Glomerular endothelial cell (primary cell): ENCODE results near the gene TCF20. TPM values are rescaled to one million over a fixed set of nuclear protein-coding genes. Genes with fewer than 3 reads are reported as not detected.

Source experiments
- DNase-seq: peaks from one replicate; pipeline ENCODE4 v3.0.0-alpha.2; 2011; ENCODE audit warnings: low read depth, low spot score; ENCODE audit errors: extremely low read depth
- total RNA-seq: library from RNA; depleted of rRNA; stranded (reverse); fragments of >200 nt; gene quantifications from 2 replicates; pipeline ENCODE4 v1.2.3, GENCODE V29; 2015

The TCF20 gene
- total RNA-seq, 1 donor from 2014 or later = 24.3 TPM

DNA sequence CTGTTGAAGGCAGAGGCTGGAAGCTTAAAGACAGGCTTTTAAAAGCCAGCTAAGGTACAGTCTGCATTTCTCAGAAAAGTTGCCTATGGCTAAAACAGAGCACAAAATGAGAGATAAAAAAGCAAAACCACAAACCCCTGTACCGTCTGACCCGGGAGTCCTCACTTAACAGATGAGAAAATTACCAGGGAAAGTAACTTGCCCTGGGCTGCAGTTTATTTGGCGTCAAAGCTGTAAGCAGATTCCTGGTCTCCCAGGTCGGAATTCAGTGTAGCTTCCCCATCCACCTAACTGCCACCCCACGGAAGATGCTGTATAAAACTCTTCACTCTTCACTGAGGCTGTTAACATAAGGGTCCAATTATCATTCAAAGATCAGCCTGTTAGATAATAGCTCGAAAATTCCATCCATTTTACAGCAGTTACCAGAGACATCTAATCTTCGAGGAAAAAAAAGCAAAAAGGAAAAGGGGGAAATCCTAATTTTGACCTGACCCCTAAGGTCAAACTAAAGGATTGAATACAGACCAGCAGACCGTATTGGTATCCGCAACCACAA lies 1.5 kb downstream of the TCF20 start:
- DNase-seq = no peak

- no peak for DNase-seq
These were observed 5.1 kb downstream of the TCF20 start for GRCh38 chr22:42265321-42265720.

- DNase-seq = no peak
These were observed 6.5 kb downstream of the TCF20 start for GRCh38 chr22:42263944-42264343.

DNA sequence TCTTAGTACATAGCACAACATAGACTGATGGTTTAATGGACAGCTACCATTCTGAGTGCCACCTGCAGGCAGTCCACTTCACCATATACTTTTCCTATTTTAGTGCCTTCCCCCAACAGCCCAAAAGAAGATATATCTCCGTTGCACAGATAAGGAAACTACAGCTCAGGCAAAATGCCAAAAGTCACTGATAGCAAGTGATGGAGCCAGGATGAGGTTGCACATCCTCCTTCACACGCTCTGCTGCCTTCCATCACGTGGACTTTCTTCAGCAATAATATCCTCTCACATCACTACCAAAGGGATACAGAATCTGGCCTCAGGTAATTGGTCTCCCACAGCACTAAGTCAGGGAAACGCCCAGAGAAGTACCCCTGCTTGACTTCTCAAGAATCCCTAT lies 7.5 kb downstream of the TCF20 start:
- no peak for DNase-seq

- DNase-seq = no peak
These were observed 9.2 kb downstream of the TCF20 start for GRCh38 chr22:42261296-42261695.

- DNase-seq = no peak
These were observed 12.3 kb downstream of the TCF20 start for GRCh38 chr22:42258126-42258525.

- DNase-seq = no peak
These were observed 13.1 kb downstream of the TCF20 start for GRCh38 chr22:42257386-42257785.

DNA sequence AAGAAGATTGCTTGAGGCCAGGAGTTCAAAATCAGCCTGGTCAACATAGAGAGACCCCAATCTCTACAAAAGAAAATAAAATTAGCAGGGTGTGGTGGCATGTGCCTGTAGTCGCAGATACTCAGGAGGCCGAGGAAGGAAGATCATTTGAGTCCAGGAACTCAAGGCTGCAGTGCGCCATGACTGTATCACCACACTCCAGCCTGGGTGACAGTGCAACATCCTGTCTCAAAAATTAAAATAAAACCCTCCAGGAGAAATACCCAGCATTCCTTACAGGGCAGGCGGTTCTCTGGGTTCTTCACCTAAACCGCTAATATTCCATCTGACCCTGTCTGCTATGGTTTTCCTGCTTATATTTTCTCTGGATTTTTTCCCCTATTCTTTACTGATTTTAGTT lies 13.5 kb downstream of the TCF20 start:
- DNase-seq = no peak

- no peak for DNase-seq
These were observed 14.2 kb downstream of the TCF20 start for GRCh38 chr22:42256220-42256619.

DNA sequence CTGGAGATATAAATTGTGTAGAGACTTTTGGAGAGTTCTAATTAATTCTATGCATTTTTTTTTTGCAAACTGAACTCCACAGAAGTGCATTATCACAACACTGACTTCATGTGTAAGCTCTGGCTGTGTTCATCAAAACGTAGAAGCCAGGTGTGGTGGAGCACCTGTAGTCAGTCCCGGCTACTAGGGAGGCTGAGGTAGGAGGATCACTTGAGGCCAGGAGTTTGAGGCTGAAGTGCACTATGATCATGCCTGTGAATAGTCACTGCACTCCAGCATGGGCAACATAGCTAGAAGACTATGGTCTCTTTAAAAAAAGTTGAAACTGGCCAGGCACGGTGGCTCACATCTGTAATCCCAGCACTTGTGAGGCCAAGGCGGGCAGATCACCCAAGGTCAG lies 20.6 kb downstream of the TCF20 start:
- DNase-seq = no peak

DNA sequence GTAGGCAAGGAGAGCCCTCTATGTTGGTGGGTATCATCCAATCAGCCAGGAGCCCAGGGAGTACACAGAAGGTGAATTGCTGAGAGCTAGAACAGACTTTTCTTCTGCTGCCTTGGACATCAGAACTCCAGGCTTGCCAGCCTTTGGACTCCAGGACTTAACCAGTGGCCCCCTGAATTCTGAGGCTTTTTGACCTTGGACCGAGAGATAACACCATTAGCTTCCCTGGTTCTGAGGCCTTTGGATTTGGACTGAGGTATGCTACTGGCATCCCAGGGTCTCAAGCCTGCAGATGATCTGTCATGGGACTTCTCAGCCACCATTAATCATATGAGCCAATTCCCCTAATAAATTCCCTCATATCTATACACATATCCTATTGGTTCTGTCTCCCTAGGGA lies 21.5 kb downstream of the TCF20 start:
- no peak for DNase-seq

- no peak for DNase-seq
These were observed 22.9 kb downstream of the TCF20 start for GRCh38 chr22:42247596-42247995.

DNA sequence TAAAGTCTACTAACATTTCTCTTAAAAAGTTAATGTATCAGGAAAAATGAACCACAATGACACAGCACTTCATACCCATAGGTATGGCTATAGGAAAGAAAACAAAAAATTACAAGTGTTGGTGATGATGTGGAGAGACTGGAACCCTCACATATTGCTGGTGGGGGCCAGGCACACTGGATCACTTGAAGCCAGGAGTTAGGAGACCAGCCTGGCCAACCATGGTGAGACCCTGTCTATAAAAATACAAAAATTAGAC lies 26.7 kb downstream of the TCF20 start:
- no peak for DNase-seq

GRCh38 chr22:42236848-42237247 lies 33.6 kb downstream of the TCF20 start:
- no peak for DNase-seq

GRCh38 chr22:42236268-42236667 lies 34.2 kb downstream of the TCF20 start:
- DNase-seq = no peak

DNA sequence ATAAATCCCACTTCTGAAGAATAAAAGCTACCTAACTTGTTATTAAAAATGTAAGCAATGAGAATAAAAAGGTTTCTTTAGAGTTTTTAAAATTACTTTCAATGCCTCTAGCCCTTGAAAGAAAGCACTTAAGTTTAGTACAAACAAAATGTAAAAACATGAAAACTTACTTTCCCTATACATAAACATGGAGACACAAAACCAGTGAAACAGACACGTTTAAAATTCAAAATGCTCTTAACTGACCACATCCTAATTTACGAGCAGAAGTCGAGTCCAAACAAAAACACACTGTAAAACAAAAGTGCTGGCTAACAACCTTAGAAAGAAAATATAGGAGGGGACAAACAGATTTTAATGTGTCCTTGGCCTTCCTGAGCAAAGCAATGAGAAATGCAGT lies 36.6 kb downstream of the TCF20 start:
- no peak for DNase-seq

DNA sequence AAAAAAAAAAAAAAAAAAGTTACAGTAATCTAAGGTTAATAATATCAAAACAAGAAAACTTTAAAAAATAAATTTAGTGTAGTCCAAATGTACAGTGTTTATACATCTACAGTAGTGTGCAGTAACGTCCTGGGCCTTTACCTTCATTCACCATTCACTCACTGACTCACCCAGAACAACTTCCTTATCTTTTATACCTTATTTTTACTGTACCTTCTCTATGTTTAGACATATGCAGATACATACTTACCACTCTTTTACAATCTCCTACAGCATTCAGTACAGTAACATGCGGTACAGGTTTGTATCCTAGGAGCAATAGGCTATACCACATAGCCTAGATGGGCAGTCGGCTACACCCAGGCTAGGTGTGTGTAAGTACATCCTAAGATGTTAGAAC lies 38.5 kb downstream of the TCF20 start:
- no peak for DNase-seq

- DNase-seq = no peak
These were observed 40.9 kb downstream of the TCF20 start for GRCh38 chr22:42229455-42230149.

DNA sequence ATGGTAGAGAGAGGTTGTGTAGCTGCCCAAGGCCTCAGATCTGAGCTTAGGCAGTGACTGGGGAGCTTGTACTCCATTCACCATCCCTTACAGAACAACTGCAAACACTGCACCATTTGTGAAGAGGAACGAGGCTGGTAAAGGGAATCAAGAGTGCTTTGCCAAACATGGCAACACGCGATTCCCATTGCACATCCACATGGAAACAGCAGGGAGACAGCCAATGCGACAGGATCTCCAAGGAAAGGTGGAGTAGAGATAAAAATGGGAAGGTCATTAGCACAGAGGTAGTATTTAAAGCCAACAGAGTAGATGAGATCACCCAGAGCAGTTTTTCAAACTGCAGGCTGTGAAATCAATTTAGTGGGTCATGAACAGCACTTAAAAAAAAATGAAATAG lies 42.0 kb downstream of the TCF20 start:
- DNase-seq = no peak

GRCh38 chr22:42227435-42227834 lies 43.0 kb downstream of the TCF20 start:
- DNase-seq = no peak

GRCh38 chr22:42225841-42226240 lies 44.6 kb downstream of the TCF20 start:
- DNase-seq = no peak

DNA sequence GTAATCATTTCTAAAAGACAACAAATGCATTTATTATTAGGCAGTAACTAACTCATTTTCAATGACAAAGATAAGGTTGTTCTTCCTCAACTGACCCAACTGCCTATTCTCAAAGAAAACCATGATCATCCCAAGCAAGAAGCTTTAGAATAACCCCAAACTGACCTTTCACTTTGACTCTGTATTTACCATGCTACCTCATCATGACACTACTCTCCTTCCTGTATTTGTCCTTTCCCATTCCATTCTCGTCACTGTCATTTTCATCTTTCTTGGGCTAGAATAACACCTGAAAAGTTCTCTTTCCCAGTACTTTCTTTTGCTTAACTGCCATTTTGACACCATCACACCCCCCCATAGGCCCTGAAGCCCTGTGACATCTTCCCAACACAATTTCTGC lies 48.3 kb downstream of the TCF20 start:
- no peak for DNase-seq
